Measurements from ENCODE around the gene NOP14. TPM values are rescaled to one million over a fixed set of nuclear protein-coding genes. Genes with fewer than 3 reads are reported as not detected.

Gene NOP14
- total RNA-seq, 1 experiment from 2014 or later: 50.1 TPM

DNA sequence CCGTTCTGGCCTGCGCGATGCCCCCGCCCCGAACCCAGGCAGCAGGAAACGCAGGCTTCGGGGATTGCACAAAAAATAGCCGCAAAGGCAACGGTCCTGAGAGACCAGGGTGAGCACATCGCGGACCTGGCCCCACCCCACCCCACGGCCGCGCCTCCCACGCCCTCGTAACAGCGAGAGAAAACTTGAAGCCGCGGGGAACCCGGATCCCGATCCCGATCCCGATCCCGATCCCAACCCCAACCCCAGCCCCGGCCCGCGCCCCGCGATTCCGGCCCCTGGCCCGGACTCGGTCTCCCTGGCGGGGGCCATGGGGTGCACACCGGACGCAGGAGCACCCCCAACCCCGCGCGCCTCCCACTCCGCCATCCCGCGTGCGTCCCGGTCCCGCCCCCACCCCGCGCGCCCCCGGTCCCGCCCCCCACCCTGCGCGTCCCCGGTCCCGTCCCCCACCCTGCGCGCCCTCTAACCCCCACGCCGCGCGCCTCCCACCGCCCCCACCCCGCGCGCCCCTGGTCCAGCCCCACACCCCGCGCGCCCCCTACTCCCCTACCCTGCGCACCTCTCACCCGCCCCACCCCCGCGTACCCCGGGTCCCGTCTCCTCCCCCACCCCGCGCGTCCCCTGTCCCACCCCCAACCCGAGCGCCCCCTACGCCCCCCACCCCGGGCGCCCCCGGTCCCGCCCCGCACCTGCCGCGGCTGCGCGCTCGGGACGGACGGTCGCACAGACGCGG lies 29.0 kb downstream of the NOP14 start:
- Histone ChIP-seq H3K79me2 (ENCODE audit: insufficient read depth, low read length) (no peaks in the 10 kb centered on the region; the same call in 1 of the 2 replicates), H3K4me1 (ENCODE audit: insufficient read depth, low read length) (no peaks in the 10 kb centered on the region), H3K27ac (ENCODE audit: insufficient read length, low read depth, low read length) (no peak overlapping the region), H2BK12ac (ENCODE audit: insufficient read length, low read depth, low read length) (no peak overlapping the region), H2BK120ac (ENCODE audit: low read depth, low read length, poor library complexity, severe bottlenecking) (no peak overlapping the region), H3K79me1 (ENCODE audit: insufficient read depth, low read depth, low read length, poor library complexity, severe bottlenecking) (no peaks in the 10 kb centered on the region), H4K5ac (ENCODE audit: insufficient read length, low read depth, low read length) (no peak overlapping the region), H4K91ac (ENCODE audit: insufficient read length, low read depth, low read length) (no peak overlapping the region), H3K27me3 (ENCODE audit: insufficient read depth, low read length) (no peaks in the 10 kb centered on the region), H2BK20ac (ENCODE audit: low read depth, low read length, poor library complexity, severe bottlenecking) (no peak overlapping the region), H3K23me2 (ENCODE audit: insufficient read length, low read depth, low read length, poor library complexity, severe bottlenecking) (peaks cover 10% of the 10 kb centered on the region), H3T11ph (ENCODE audit: low read length) (no peak overlapping the region), H3K23ac (ENCODE audit: insufficient read length, low read depth, low read length) (no peak overlapping the region), H2BK15ac (ENCODE audit: low read depth, low read length) (no peak overlapping the region), H2AFZ (ENCODE audit: low read length) (no peak overlapping the region), H4K20me1 (ENCODE audit: control insufficient read depth, insufficient read depth, insufficient read length) (no peaks in the 10 kb centered on the region), H4K8ac (replicated peaks; ENCODE audit: insufficient read length, low read depth, low read length) (no peak overlapping the region), H2BK5ac (ENCODE audit: insufficient read length, low read length) (no peak overlapping the region), H3K56ac (ENCODE audit: insufficient read length, low read depth, low read length) (no peak overlapping the region), H3K9ac (ENCODE audit: extremely low read depth, insufficient read length, low read length) (no peak overlapping the region), H2AK5ac (ENCODE audit: insufficient read length, low read length) (no peak overlapping the region), H3K9me3 (ENCODE audit: control insufficient read depth, low read depth, low read length) (no peaks in the 10 kb centered on the region), H3K18ac (ENCODE audit: insufficient read length, low read depth, low read length) (no peak overlapping the region), H3K4ac (ENCODE audit: low read depth, low read length) (no peak overlapping the region), H3K4me2 (ENCODE audit: insufficient read depth, insufficient read length, low read length) (peak overlapping the region; percentile 35), H3K14ac (ENCODE audit: insufficient read depth, low read length) (no peak overlapping the region)
- no peak for DNase-seq
- Mint-ChIP-seq H3K4me3 (peak overlapping the region; percentile 81 to 89), H3K9me3 (no peaks in the 10 kb centered on the region), H3K36me3 (ENCODE audit: insufficient read depth in 1 of 3, low read depth in 3 of 3) (peaks cover 20 to 61% (median 46%) of the 10 kb centered on the region in 3 experiments; a peak in 6 of 7 replicates), H3K4me1 (peaks cover 28 to 30% of the 10 kb centered on the region in 2 experiments), H3K27me3 (ENCODE audit: low read depth) (no peaks in the 10 kb centered on the region; the same call in 1 of the 2 replicates), H3K27ac (no peak overlapping the region)
- TF ChIP-seq, protein P1, sequence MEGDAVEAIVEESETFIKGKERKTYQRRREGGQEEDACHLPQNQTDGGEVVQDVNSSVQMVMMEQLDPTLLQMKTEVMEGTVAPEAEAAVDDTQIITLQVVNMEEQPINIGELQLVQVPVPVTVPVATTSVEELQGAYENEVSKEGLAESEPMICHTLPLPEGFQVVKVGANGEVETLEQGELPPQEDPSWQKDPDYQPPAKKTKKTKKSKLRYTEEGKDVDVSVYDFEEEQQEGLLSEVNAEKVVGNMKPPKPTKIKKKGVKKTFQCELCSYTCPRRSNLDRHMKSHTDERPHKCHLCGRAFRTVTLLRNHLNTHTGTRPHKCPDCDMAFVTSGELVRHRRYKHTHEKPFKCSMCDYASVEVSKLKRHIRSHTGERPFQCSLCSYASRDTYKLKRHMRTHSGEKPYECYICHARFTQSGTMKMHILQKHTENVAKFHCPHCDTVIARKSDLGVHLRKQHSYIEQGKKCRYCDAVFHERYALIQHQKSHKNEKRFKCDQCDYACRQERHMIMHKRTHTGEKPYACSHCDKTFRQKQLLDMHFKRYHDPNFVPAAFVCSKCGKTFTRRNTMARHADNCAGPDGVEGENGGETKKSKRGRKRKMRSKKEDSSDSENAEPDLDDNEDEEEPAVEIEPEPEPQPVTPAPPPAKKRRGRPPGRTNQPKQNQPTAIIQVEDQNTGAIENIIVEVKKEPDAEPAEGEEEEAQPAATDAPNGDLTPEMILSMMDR (conservative IDR thresholded peaks at IDR 0.05): no peak
- no CpG with 5 or more reads among the region's 93 CpGs for WGBS (ENCODE audit: extremely low coverage, insufficient read length, low lambda C conversion rate)

Measured in H9 (cell line).